PFSK-1 (cell line): Measurements from ENCODE around the gene MRFAP1.
A peak's percentile ranks its signal among the peaks of the same experiment; 100 is the strongest.

Experiments
- POLR2AphosphoS5 ChIP-seq: IDR thresholded peaks from 2 replicates; pipeline ENCODE4 v1.6.1; 2012; ENCODE audit warnings: low read depth, mild to moderate bottlenecking, control low read depth, low read length, moderate library complexity
- SIN3A ChIP-seq: IDR thresholded peaks from 2 replicates; pipeline ENCODE4 v1.6.1; 2012; ENCODE audit warnings: mild to moderate bottlenecking, low read length, moderate library complexity, borderline replicate concordance; ENCODE audit not compliant: insufficient read depth
- TAF1 ChIP-seq: IDR thresholded peaks from 2 replicates; pipeline ENCODE4 v1.6.1; 2012; ENCODE audit warnings: low read length, control low read depth, borderline replicate concordance; ENCODE audit not compliant: insufficient read depth
- TF ChIP-seq, protein P1 (sequence below), 2 experiments: IDR thresholded peaks; 2 replicates each; pipeline versions ENCODE4 v1.6.1 to v1.8.0; 2011 to 2012; ENCODE audit warnings: low read depth in 2 of 2, low read length in 2 of 2, control low read depth in 1 of 2, inconsistent platforms in 1 of 2, mild to moderate bottlenecking in 1 of 2, moderate library complexity in 1 of 2; ENCODE audit not compliant: insufficient read depth in 1 of 2

DNA sequence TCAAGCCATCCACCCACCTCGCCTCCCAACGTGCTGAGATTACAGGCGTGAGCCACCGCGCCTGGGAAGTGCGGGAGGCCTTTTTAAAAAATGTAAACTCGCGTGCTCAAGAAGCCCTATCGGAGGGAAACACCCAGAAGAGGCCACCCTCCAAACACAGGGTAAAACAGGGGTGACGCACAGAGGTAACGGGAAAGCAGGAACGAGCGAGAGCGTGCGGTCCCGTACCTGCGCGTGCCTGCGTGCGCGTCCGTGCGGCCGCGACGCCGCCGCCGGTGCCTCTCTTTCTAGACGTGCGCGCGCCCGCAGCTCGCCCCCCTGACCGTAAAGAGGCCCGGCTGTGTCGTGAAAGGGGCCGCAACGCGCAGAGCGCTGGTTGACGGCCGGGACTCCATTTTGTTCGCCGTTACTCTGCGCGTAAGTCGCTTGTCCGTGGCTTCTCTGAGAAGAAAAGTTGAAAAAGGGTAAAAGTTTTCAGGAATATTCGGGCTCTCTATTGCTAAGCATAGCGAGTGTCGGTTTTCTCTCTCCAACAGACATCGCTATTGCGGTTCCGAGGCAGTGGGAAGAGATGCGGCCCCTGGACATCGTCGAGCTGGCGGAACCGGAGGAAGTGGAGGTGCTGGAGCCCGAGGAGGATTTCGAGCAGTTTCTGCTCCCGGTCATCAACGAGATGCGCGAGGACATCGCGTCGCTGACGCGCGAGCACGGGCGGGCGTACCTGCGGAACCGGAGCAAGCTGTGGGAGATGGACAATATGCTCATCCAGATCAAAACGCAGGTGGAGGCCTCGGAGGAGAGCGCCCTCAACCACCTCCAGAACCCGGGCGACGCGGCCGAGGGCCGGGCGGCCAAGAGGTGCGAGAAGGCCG is at the start of gene MRFAP1:
- TF ChIP-seq TAF1 (peak; percentile 98), POLR2AphosphoS5 (peak; percentile 94), SIN3A (peak; percentile 86; the same call in 1 of the 2 replicates)
- TF ChIP-seq, protein P1, sequence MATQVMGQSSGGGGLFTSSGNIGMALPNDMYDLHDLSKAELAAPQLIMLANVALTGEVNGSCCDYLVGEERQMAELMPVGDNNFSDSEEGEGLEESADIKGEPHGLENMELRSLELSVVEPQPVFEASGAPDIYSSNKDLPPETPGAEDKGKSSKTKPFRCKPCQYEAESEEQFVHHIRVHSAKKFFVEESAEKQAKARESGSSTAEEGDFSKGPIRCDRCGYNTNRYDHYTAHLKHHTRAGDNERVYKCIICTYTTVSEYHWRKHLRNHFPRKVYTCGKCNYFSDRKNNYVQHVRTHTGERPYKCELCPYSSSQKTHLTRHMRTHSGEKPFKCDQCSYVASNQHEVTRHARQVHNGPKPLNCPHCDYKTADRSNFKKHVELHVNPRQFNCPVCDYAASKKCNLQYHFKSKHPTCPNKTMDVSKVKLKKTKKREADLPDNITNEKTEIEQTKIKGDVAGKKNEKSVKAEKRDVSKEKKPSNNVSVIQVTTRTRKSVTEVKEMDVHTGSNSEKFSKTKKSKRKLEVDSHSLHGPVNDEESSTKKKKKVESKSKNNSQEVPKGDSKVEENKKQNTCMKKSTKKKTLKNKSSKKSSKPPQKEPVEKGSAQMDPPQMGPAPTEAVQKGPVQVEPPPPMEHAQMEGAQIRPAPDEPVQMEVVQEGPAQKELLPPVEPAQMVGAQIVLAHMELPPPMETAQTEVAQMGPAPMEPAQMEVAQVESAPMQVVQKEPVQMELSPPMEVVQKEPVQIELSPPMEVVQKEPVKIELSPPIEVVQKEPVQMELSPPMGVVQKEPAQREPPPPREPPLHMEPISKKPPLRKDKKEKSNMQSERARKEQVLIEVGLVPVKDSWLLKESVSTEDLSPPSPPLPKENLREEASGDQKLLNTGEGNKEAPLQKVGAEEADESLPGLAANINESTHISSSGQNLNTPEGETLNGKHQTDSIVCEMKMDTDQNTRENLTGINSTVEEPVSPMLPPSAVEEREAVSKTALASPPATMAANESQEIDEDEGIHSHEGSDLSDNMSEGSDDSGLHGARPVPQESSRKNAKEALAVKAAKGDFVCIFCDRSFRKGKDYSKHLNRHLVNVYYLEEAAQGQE (IDR thresholded peaks at IDR 0.05; ENCODE audit: insufficient read depth in 1 of 2, low read depth in 2 of 2, low read length in 2 of 2): peak in 1 of 2 experiments; percentile 61; a peak in 1 of 4 replicates
